Activated naive CD8-positive, alpha-beta T cell treated with anti-CD3 and anti-CD28 coated beads, Interleukin-2, amount 50 U/mL, for 16 hours (primary cell): ENCODE results near the gene MEAF6.
"Not testable (repeated sequence)": the region's sequence is repeated elsewhere in the genome, so short reads cannot be mapped to it uniquely, and the experiment has no call there.

Experiments used
- DNase-seq: peaks from one replicate; pipeline ENCODE4 v3.0.0-alpha.2; 2020; ENCODE audit warnings: low read depth, low spot score

MEAF6 gene

GRCh38 chr1:37514350-37515184 lies at the start of gene MEAF6:
TSS of gene MEAF6 (minus strand) at chr1:37514766. CDS start at chr1:37514746, 20 bp downstream.
- peak; percentile 68 for DNase-seq

- no peak for DNase-seq
Observed at GRCh38 chr1:37562984-37563383, 48.4 kb upstream of the MEAF6 start.

- no peak for DNase-seq
Observed at GRCh38 chr1:37561133-37562132, 46.9 kb upstream of the MEAF6 start.

GRCh38 chr1:37560401-37561132 lies 46.0 kb upstream of the MEAF6 start:
- no peak for DNase-seq

- not testable (repeated sequence) for DNase-seq
Observed at GRCh38 chr1:37559957-37560379, 45.4 kb upstream of the MEAF6 start.

- no peak for DNase-seq
Observed at GRCh38 chr1:37559080-37559479, 44.5 kb upstream of the MEAF6 start.

- no peak for DNase-seq
Observed at GRCh38 chr1:37558411-37558810, 43.8 kb upstream of the MEAF6 start.

- DNase-seq, result no peak
Observed at GRCh38 chr1:37557402-37557801, 42.8 kb upstream of the MEAF6 start.

GRCh38 chr1:37556712-37557196 lies 42.2 kb upstream of the MEAF6 start, which contains the start of gene DNALI1:
TSS of gene DNALI1 (plus strand) at chr1:37556940. CDS start at chr1:37556995, 55 bp downstream.
- no peak for DNase-seq

- DNase-seq, result peak; percentile 79
Observed at GRCh38 chr1:37553927-37554808, 39.6 kb upstream of the MEAF6 start, which contains the start of gene SNIP1. TSS of gene SNIP1 (minus strand) at chr1:37554293. CDS start at chr1:37554229, 64 bp downstream.

- DNase-seq, result no peak
Observed at GRCh38 chr1:37553598-37553926, 39.0 kb upstream of the MEAF6 start.

- DNase-seq, result no peak
Observed at GRCh38 chr1:37549341-37549740, 34.8 kb upstream of the MEAF6 start.

- no peak for DNase-seq
Observed at GRCh38 chr1:37545019-37545418, 30.5 kb upstream of the MEAF6 start.

GRCh38 chr1:37544530-37544929 lies 30.0 kb upstream of the MEAF6 start:
- DNase-seq, result no peak

GRCh38 chr1:37540036-37540785 lies 25.6 kb upstream of the MEAF6 start:
- DNase-seq, result no peak

GRCh38 chr1:37539154-37539553 lies 24.6 kb upstream of the MEAF6 start:
- DNase-seq, result not testable (repeated sequence)

GRCh38 chr1:37537378-37537777 lies 22.8 kb upstream of the MEAF6 start:
- DNase-seq, result no peak

GRCh38 chr1:37533317-37534093 lies 18.9 kb upstream of the MEAF6 start:
- no peak for DNase-seq
